IPS-18c (cell line): ENCODE data around the gene PEX5L.

Experiments used
- H3K4me3 ChIP-seq: 2 replicates; pipeline ENCODE4 v1.7.0; 2013; ENCODE audit warnings: low read depth, mild to moderate bottlenecking, low read length, moderate library complexity; ENCODE audit not compliant: insufficient read depth
- H3K9me3 ChIP-seq: one replicate; pipeline ENCODE4 v1.6.1; 2013; ENCODE audit warnings: mild to moderate bottlenecking, low read length, moderate library complexity; ENCODE audit not compliant: control insufficient read depth, insufficient read depth

The PEX5L gene

DNA sequence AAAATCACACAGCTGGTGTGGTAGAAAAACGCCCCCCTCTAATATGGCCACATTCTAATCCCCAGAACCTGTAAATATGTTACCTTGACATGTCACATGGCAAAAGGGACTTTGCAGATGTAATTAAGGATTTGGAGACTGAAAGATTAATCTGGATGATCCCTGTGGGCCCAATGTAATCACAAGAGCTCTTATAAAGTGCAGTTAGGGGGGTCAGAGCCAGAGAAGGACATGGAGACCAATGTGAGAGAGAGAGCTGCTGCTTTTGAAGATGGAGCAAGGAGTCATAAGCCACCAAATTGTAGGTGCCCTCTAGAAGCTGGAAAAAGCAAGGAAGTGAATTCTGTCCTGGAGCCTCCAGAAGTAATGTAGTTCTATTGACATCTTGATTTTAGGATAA, 152.6 kb downstream of the PEX5L start:
- Histone ChIP-seq H3K4me3 (no peak overlapping the region), H3K9me3 (no peaks in the 10 kb centered on the region)

DNA sequence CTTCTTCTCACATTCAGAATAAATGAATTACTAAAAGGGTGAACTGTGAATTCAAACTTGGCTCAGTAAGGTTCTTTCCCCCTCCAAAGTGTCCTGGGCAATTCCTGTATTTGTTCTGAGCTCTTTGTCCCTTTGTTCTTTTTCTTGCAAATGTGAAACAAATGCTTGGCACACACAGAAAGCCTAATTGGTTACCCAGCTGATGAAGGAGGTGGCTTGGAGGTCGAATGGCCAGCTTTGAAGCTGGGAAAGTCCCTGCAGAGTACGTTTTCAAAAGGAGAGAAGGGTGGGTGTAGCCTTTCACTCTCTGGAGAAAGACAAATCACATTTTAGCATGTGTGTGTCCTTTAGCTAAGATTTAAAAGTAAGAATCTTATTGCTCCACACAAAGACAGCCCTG, 154.4 kb downstream of the PEX5L start:
- Histone ChIP-seq H3K4me3 (no peak overlapping the region), H3K9me3 (peaks cover 2% of the 10 kb centered on the region)

DNA sequence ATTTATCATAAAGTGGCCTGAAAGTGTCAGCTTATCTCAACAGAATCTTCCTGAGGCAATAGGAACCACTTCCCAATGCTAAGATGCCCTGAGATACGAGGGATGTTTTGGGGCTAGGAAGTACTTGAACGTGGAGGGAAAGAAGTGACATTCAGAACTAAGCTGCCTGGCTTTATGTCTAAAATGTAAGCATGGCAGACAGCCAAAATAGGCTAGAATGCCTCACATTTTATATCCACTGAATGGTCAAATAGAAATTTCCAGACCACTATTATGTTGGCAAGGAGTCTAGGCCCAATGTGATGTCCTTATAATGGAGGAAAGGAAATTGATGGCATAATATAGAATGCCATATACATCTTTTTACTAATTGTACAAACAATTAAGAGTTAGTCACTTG, 154.9 kb downstream of the PEX5L start:
- H3K4me3 ChIP-seq = no peak overlapping the region
- peaks cover 2% of the 10 kb centered on the region for H3K9me3 ChIP-seq

DNA sequence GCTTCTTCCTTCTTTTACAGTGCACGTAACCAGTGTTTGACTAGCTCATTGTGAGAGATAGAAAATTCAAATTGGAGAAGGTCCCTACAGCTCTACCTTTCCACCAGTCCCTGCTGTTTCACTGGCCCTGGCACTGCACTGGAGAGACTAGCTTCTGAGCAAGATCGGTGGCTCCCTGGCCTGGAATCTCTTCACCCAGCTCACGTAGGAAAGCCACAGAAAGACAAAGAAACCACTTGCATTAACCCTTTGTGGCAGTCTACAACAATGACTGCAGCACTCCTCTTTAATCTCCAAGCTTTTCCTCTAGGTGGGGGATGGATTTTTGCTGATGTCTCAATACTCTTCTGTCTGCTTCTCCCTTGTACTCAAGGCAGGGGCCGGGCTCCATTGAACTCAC, 155.9 kb downstream of the PEX5L start:
- peaks cover 2% of the 10 kb centered on the region for H3K9me3 ChIP-seq
- no peak overlapping the region for H3K4me3 ChIP-seq

DNA sequence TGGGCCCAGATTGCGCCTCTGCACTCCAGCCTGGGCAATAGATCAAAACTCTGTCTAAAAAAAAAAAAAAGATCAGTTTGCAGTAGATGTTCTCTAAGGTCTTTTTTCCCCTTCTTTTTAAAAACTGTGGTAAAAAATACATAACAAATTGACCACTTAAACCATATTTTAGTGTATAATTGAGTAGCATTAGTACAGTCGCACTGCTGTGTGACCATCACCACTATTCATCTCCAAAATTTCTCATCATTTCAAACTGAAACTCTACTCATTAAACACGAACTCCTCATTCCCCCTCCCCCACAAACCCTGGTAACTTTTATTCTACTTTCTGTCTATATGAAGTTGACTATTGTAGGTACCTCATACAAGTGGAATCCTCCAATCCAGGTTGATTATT, 160.3 kb downstream of the PEX5L start:
- Histone ChIP-seq H3K4me3 (no peak overlapping the region), H3K9me3 (peaks cover 2% of the 10 kb centered on the region)

DNA sequence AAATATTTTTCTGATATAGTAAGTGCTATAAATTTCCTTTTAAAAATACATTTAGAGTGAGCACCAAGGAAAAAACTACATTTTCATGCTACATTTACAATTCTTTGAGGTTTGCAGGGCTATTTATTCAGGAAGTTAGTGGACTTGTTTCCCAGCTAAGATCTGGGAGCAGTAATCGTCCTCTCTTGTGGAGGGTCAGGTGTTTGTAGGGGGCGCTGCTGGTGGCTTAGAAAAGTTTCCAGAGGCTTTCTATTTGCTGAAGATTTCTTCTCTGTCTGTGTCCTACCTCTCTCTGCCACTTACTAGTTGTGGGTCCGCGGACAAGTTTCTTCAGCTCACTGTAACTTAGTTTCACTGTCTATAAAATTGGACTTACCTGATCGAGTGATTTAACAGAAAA, 163.9 kb downstream of the PEX5L start:
- Histone ChIP-seq H3K9me3 (peaks cover under 1% of the 10 kb centered on the region), H3K4me3 (no peak overlapping the region)

DNA sequence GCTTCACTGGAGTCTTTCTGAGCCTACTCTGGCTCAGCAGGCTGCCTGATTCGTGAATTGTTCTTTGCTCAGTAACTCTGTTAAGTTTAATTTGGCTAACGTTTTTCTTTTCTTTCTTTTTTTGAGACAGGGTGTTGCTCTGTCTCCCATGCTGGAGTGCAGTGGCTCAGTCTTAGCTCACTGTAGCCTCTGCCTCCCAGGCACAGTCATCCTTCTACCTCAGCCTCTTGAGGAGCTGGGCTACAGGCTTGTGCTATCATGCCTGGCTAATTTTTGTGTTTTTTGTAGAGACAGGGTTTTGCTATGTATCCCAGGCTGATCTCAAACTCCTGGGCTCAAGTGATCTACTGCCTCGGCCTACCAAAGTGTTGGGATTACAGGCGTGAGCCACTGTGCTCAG, 165.0 kb downstream of the PEX5L start:
- Histone ChIP-seq H3K4me3 (no peak overlapping the region), H3K9me3 (no peaks in the 10 kb centered on the region)

DNA sequence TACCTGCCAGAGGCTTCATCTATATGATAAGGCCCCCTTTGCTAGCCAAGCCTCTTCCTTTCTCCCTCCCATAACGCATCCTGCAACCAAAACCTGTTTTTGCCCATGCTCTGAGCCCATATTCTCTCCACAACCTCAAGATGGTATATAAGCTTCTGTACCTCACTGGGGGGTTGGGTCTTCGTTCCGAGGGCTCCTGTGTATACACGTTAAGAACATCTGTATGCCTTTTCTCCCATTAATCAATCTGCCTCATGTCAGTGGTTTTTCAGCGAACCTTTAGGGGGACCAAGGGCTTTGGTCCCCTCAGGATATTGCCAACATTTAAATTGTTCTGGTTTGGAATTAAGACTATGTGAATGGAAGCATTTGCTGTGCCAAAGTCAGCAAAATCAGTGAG, 168.0 kb downstream of the PEX5L start:
- Histone ChIP-seq H3K9me3 (no peaks in the 10 kb centered on the region), H3K4me3 (no peak overlapping the region)

DNA sequence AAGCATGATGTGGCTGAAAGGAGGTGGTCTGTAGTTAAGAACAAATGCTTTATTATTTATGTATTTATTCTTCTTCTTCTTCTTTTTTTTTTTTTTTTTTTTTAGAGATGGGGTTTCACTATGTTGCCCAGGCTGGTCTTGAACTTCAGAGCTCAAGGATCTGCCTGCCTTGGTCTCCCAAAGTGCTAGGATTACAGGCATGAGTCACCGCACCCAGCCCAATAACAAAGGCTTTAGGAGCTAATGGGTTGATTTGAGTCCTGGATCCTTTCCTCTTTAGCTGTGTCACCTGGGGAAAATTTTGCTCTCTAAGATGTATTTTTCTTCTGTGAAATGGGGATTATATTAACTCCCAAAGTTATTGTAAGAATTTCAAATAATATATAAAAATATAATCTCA, 168.8 kb downstream of the PEX5L start:
- H3K4me3 ChIP-seq = no peak overlapping the region
- no peaks in the 10 kb centered on the region for H3K9me3 ChIP-seq

DNA sequence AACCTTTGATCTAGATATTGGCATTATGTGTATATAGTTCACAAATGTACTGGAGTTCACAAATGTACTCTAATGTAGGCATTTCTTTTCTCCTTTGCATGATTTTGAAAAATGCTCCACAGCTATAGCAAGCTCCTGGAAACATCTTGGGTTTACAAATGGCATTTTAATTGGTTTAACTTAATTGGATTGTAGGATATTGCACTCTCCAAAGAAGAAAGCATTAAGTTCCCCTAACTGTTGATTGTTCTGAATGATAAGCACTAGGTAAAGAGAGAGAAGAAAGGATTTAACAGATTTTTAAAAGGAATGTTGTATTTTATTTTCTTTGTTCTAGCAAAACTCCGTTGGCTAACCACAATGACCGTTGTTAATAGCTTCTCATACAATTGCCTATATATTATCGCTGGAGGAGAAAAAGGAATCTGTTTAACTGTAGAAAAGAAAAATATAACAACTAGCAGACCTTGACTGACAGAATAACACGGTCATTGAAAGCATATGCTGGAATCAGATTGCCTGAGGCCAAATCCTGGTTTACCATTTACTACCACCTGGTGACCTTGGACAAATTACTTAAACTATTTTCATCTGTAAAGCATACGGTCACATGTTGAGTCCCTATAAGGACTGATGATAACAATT, 170.8 kb downstream of the PEX5L start:
- H3K4me3 ChIP-seq = no peak overlapping the region
- no peaks in the 10 kb centered on the region for H3K9me3 ChIP-seq

DNA sequence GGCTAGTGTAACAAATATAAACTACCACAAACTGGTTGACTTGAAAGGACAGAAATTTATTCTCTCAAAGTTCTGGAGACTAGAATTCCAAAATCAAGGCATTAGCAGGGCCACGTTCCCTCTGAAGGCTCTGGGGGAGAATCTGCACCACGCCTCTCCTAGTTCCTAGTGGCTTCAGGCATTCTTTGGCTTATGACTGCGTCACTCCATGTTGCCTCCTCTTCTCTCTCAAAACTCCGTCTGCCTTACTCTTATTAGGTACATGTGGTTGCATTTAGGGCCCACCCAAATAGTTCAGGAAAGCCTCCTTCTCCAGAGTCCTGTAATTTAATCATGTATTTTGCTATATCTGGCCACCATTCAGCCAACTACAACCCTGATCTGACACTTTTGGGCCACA, 174.8 kb downstream of the PEX5L start:
- H3K9me3 ChIP-seq = no peaks in the 10 kb centered on the region
- no peak overlapping the region for H3K4me3 ChIP-seq

DNA sequence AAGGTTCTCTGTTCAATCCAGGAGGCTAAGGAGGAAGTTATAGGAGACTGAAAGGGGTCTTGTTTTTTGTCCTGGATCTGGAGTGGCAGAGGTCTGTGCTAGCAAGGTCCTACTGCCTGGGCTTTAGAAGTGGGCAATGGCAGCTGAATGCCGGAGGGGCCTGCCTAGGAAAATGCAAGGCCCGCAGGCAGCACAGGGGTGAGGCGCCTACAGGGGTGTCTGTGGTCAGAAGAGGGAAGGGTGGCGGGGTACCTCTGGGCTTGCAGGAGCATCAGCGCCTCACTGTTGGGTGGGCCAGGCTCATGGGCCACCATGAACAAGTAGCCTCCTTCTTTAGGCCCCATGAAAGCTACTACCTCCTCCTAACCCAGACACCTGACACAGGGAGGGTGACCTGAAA, 175.4 kb downstream of the PEX5L start:
- no peaks in the 10 kb centered on the region for H3K9me3 ChIP-seq
- no peak overlapping the region for H3K4me3 ChIP-seq

DNA sequence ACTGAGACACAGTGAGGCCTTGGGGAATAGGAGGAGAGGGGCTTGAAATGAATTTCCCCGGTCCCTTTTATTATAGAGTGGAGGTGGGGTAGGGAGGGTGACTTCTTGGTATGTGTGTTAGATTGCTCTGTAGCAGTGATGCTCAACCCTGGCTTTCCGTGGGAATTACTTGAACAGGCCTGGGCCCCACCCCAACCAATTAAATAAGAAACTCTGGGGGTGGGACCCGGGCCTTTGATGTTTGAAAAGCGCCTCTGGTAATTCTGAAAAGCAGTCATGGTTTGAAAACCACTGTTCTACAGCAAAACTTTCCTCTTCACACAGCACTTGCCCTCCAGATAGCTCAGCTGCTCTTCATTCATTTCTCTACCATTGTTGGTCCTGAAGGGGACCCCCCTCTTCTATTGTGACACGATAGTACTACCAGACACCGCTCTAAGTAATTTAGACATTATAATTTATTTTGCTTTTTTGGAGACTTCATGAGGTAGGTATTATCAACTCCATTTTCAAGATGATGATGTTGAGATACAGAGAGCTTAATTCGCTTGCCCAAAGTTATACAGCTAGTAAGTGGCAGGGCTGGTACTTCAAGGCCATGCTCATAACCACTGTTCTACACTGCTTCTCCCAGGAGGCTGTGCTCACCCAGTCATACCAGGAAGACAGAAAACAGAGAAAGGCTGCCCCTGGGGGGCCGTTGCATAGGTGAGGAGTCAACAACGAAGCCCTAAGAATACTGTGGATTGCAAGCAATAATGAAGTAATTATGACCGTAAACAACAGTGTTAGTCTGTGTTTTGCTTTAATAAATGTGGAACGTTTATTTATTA, 176.2 kb downstream of the PEX5L start:
- H3K4me3 ChIP-seq = no peak overlapping the region
- no peaks in the 10 kb centered on the region for H3K9me3 ChIP-seq

DNA sequence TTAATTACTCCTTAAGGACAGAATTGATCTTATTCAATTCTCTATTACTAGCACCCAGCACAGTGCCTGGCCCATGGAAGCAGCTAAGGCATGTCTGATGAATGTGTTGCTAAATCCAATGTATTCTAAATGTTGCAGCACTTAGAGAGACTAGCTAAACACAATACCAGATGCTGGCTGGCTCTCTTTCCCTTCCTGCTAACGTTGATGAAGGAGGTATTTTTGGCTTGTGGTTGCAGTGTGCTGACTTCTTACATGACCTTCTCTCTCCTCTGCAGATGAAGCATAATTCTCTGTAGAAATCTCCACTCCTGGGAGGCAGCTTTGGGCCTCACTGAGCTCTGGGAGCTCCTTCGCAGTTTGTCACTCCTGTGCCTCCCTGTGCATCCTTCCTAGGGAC, 183.6 kb downstream of the PEX5L start:
- Histone ChIP-seq H3K4me3 (no peak overlapping the region), H3K9me3 (no peaks in the 10 kb centered on the region)

DNA sequence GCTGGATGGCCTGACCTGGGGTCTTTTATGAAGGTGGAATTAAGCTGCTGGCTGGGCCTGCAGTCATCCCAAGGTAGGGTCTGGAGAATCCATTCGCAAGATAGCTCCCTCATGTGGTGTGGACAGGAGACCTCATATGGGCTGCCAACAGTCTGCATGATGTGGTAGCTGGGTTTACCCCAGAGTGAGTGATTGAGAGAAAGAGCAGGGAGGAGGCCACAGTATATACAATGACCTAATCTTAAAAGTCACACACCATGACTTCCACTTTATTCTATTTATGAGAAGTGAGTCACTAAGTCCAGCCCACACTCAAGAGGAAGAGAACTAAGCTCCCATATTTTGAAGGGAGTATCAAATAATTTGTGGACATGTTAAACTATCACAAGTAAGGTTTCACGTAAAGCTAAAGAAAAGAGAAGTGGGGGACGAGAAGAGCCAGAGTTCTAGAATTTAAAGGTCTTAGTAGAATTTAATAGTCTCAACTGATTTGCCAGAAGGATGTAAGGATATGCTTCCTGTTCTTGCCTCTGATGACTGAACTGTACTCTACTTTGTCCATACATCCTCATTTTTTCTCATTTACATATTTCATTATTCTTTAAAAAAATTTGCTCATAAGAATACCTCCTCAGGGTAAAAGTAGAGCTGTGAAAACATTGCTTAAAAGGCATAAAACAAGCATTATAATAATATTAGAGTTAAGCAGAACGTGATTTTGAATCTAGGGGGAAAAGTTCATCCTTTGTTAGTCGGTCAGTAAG, 184.4 kb downstream of the PEX5L start:
- Histone ChIP-seq H3K4me3 (no peak overlapping the region), H3K9me3 (no peaks in the 10 kb centered on the region)

DNA sequence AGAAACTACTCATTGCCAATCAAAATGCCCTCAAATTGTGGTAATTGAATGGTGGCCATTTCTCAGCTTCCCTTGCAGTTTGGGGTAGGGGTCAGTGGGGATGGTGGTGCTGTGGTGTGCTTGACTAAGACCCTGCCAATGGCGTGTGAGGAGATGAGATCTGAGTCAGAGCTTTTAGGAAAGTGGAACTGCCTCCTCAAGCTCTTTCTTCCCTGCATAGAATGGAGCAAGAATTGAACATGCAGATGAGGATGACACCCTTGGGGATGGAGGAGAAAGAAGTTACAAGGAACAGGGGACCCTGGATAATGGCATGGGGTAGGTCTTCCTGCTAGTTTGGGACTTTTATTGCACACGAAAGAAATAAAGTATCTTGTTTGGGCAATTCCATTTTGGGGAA, 188.0 kb downstream of the PEX5L start:
- Histone ChIP-seq H3K9me3 (no peaks in the 10 kb centered on the region), H3K4me3 (no peak overlapping the region)

DNA sequence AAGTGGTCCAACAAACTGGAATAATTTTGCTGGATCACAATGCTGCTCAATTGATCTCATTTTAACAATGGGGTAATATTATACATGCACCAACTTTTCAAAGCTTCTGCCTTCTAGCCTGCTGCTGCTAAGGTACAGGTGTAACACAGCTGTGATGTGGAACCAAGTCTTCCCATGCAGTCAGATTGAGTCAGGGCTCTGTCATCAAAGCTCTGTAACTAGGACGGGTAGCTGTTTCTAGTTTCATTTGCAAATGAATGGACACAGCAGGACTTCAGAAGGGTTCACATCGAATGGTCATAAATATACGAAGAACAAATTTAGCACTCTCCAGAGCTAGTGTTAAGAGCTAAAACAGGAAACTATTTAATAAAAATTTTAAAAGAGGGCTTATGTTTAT, 194.7 kb downstream of the PEX5L start:
- H3K4me3 ChIP-seq = no peak overlapping the region
- no peaks in the 10 kb centered on the region for H3K9me3 ChIP-seq

DNA sequence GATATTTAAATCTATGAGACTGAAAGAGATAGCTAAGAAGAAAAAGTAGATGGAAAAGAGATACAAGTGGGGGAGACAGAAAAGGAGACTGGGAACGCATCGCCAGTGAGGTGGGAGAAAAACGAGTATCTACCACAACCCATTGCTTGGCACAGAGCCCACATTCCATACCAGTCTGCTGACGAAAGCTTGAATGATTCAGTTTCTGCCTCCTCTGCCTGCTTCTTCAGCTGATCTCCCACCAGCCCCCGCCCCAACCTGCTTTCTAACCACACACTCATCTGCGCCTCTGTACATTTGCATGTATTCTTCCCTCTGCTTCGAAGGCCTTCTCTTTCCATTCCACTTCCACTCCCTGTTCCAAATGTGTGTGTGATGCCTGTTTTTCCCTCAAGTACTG, 195.8 kb downstream of the PEX5L start:
- H3K4me3 ChIP-seq = no peak overlapping the region

More for the DNA sequence above, 195.8 kb downstream of the PEX5L start:
- H3K9me3 ChIP-seq = no peaks in the 10 kb centered on the region
